Stomach smooth muscle (tissue), 2 donors: Measurements from ENCODE around the gene PSORS1C1.

Experiments
- H3K27ac ChIP-seq: one replicate; pipeline ENCODE4 v1.7.0; 2013; ENCODE audit warnings: mild to moderate bottlenecking, low read length, inconsistent platforms
- H3K27me3 ChIP-seq, 2 donors: one replicate each; pipeline ENCODE4 v1.7.0; 2013; ENCODE audit warnings: low read length in 2 of 2; ENCODE audit not compliant: insufficient read depth in 2 of 2, control insufficient read depth in 1 of 2
- H3K36me3 ChIP-seq, 2 donors: one replicate each; pipeline ENCODE4 v1.7.0; 2013; ENCODE audit warnings: low read length in 2 of 2; ENCODE audit not compliant: control insufficient read depth in 2 of 2, insufficient read depth in 2 of 2
- H3K4me1 ChIP-seq: one replicate; pipeline ENCODE4 v1.7.0; 2013; ENCODE audit warnings: low read length; ENCODE audit not compliant: control insufficient read depth, insufficient read depth
- H3K4me3 ChIP-seq, 2 donors: one replicate each; pipeline ENCODE4 v1.7.0; 2013; ENCODE audit warnings: low read length in 2 of 2
- H3K9ac ChIP-seq, 2 donors: one replicate each; pipeline ENCODE4 v1.7.0; 2013; ENCODE audit warnings: low read length in 2 of 2, mild to moderate bottlenecking in 1 of 2
- H3K9me3 ChIP-seq, 2 donors: one replicate each; pipeline ENCODE4 v1.7.0; 2013; ENCODE audit warnings: low read length in 2 of 2; ENCODE audit not compliant: control insufficient read depth in 2 of 2
- donor health status: healthy.
- donor health status: Pancreatic carcinoma.

The PSORS1C1 gene

DNA sequence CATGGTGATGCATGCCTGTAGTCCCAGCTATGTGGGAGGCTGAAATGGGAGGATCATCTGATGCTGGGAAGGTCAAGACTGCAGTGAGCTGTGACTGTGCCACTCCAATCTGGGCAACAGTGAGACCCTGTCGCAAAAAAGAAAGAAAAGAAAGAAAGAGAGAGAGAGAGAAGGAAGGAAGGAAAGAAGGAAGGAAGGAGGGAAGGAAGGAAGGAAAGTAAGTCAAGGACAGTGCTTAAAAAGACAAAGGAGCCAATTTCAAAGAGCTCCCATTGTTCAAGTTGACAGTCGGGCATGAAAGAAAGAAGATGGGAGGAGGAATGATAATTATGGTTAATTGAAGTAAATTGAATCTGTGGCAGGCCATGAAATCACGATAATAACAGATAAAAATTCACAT is 18.4 kb upstream of the PSORS1C1 start:
- no peaks in the 10 kb centered on the region for H3K9me3 ChIP-seq
- no peak overlapping the region for H3K9ac ChIP-seq
- H3K4me1 ChIP-seq: peaks cover 2% of the 10 kb centered on the region
- H3K27me3 ChIP-seq: no peaks in the 10 kb centered on the region
- no peaks in the 10 kb centered on the region for H3K36me3 ChIP-seq
- H3K4me3 ChIP-seq: no peak overlapping the region
- H3K27ac ChIP-seq: no peak overlapping the region

- Histone ChIP-seq H3K4me3 (no peak overlapping the region), H3K27me3 (no peaks in the 10 kb centered on the region), H3K9me3 (no peaks in the 10 kb centered on the region), H3K27ac (no peak overlapping the region), H3K36me3 (no peaks in the 10 kb centered on the region), H3K4me1 (peaks cover 2% of the 10 kb centered on the region), H3K9ac (no peak overlapping the region)
Observed at GRCh38 chr6:31096656-31097055, 17.9 kb upstream of the PSORS1C1 start.

DNA sequence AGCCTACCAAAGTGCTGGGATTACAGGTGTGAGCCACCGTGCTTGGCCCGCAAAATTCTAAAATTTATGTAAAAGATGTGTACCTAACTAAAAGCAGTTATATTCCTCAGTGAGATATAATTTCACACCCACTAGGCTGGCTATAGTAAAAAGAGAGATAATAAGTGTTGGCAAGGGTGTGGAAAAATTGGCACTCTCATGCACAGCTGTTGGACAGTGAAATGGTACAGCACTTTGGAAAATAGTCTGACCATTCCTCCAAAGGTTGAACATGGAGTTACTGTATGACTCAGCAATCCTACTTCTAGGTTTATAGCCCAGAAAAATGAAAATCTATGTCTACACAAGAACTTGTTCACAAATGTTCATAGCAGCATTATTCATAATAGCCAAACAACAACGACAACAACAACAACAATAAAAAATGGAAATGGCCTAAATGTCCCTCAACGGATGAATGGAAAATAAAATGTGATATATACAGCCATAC is 16.1 kb upstream of the PSORS1C1 start:
- H3K9me3 ChIP-seq: no peaks in the 10 kb centered on the region
- H3K36me3 ChIP-seq: no peaks in the 10 kb centered on the region
- H3K9ac ChIP-seq: no peak overlapping the region
- H3K27me3 ChIP-seq: no peaks in the 10 kb centered on the region
- H3K4me3 ChIP-seq: no peak overlapping the region
- no peak overlapping the region for H3K27ac ChIP-seq
- peaks cover 2% of the 10 kb centered on the region for H3K4me1 ChIP-seq

DNA sequence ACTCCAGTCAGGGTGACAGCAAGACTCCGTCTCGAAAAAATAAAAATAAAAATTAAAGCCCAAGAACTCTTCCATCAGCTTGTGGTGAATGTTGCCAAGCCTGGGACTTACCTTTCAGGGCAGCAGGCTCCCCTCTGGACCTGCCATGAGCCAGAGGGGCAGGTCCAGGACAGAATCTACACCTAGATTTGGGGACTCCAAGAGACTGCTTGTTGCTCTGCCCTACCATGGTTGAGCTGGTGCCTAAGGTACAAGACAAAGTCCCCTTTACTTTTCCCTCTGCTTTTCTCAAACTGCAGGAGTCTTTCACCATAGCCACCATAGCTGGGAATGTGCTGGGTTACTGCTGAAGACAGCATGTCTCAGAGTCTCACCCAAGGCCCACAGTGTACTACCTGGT is 11.5 kb upstream of the PSORS1C1 start:
- no peaks in the 10 kb centered on the region for H3K9me3 ChIP-seq
- no peaks in the 10 kb centered on the region for H3K4me1 ChIP-seq
- no peaks in the 10 kb centered on the region for H3K27me3 ChIP-seq
- no peak overlapping the region for H3K9ac ChIP-seq
- no peak overlapping the region for H3K4me3 ChIP-seq
- no peaks in the 10 kb centered on the region for H3K36me3 ChIP-seq
- no peak overlapping the region for H3K27ac ChIP-seq

DNA sequence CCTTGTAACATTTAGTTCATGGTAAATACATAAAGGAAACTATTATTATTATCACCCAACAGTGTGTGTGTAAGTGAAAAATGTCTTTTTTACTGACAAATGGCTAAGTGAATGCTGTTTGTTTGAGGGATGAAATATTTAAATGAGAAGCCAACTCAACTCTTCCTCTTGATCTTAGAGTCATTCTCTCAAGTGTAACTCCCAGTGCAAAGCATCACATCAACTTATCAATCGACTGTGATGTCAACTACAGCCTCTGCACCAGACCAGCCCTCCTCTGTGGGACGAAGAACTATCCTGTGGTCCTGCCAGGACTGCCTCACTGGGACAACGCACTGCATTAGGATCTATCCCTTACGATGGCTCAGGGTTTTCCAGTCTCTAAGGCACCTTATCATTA is 7.5 kb upstream of the PSORS1C1 start:
- H3K36me3 ChIP-seq: no peaks in the 10 kb centered on the region
- H3K27me3 ChIP-seq: peaks cover 2 to 3% of the 10 kb centered on the region in 2 donors
- H3K9ac ChIP-seq: no peak overlapping the region
- no peak overlapping the region for H3K4me3 ChIP-seq
- H3K4me1 ChIP-seq: no peaks in the 10 kb centered on the region
- H3K9me3 ChIP-seq: no peaks in the 10 kb centered on the region
- H3K27ac ChIP-seq: no peak overlapping the region

- Histone ChIP-seq H3K9ac (no peak overlapping the region), H3K4me1 (peaks cover 21% of the 10 kb centered on the region), H3K9me3 (no peaks in the 10 kb centered on the region), H3K4me3 (no peak overlapping the region), H3K36me3 (no peaks in the 10 kb centered on the region), H3K27me3 (peaks cover 2 to 3% of the 10 kb centered on the region in 2 donors), H3K27ac (no peak overlapping the region)
Observed at GRCh38 chr6:31110825-31111582, 3.6 kb upstream of the PSORS1C1 start.

DNA sequence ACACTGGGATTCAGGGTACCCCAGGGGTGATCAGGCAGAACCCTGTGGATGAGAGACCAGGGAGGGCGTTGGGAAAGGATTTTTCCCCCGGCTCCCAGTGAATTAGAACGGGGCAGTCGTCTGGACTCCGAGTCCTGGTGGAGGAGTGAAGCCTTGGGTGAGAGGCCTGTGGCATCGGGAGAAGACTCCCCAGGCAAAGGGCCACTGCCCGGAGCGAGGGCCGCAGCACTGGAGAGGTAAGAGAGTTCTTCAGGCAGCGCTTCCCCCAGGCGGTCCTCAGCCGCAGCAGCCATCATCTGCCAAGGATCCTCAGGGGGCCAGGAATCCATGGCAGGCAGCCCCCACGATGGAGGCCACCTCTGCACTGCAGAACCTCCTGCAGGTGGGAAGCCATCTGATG is 2.9 kb upstream of the PSORS1C1 start:
- H3K9me3 ChIP-seq: no peaks in the 10 kb centered on the region
- H3K4me3 ChIP-seq: no peak overlapping the region
- H3K9ac ChIP-seq: no peak overlapping the region
- no peak overlapping the region for H3K27ac ChIP-seq
- no peaks in the 10 kb centered on the region for H3K36me3 ChIP-seq
- peaks cover 2 to 3% of the 10 kb centered on the region in 2 donors for H3K27me3 ChIP-seq
- peaks cover 21% of the 10 kb centered on the region for H3K4me1 ChIP-seq

DNA sequence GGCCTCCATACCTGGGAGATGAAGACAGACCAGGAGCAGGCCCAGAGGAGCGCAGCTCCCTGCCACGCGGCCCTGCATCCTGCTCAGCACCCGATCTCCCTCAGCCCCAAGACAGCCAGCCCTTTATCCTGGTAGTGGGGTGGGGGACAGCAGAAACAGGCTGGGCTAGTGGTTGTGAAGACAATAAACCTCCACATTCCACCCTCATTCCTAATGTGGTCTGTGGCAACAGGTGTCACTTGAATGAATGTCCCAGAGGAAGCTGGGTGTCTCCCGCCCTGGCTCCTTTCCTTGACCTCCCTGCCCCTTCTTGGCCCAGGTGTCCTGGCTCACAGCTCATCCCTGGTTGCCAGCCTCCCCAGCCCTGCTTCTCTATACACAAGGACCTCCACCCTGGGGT is 2.1 kb upstream of the PSORS1C1 start, which contains the start of gene C6orf15:
Gene C6orf15, minus strand, starts transcription at position 98 of the 400 bp plus-strand sequence. Its CDS starts 20 bp downstream, at position 78.
- peaks cover 21% of the 10 kb centered on the region for H3K4me1 ChIP-seq
- H3K27ac ChIP-seq: no peak within 1 kb of the TSS
- H3K9me3 ChIP-seq: no peaks in the 10 kb centered on the region
- H3K4me3 ChIP-seq: no peak within 1 kb of the TSS
- no peaks in the 10 kb centered on the region for H3K36me3 ChIP-seq
- H3K27me3 ChIP-seq: peaks cover 2 to 3% of the 10 kb centered on the region in 2 donors
- no peak within 1 kb of the TSS for H3K9ac ChIP-seq

DNA sequence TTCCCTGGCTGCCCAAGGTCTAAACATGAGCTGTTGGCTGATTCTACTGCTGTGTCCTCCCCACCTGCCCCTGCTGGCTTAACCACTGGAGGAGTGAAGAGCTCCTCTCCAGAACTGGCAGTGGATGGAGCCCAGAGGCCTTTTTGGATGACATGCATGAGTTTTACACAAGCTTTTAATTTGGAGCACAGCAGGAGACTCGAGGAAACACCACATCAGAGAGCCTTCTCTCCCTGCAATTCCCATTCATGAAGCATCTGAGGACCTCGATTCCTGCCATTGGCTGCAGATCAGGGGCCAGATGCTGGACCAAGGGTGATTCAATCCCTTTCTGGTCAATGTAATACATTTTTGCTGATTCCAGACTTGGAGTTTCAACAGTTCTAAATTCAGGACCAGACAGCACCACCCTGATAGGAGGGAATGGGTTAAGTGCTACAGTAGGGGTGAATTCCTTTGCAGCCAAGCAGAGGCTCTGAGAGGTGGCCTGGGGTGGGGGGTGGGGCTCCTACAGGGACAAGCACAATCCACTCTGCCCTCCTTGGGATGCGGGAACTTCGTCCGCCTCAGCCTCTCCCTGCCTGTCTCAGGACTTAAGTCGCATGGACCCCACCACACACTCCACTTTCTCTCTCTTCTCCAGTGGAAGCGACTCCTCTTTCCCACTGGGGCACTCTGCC is 599 bp upstream of the PSORS1C1 start:
- Histone ChIP-seq H3K27ac (peak overlapping the region; percentile 31), H3K27me3 (peaks cover 2 to 3% of the 10 kb centered on the region in 2 donors), H3K4me1 (peaks cover 21% of the 10 kb centered on the region), H3K9ac (peak overlapping the region in 1 of 2 donors; percentile 21), H3K36me3 (no peaks in the 10 kb centered on the region), H3K4me3 (peak overlapping the region in 1 of 2 donors; percentile 57), H3K9me3 (no peaks in the 10 kb centered on the region)

DNA sequence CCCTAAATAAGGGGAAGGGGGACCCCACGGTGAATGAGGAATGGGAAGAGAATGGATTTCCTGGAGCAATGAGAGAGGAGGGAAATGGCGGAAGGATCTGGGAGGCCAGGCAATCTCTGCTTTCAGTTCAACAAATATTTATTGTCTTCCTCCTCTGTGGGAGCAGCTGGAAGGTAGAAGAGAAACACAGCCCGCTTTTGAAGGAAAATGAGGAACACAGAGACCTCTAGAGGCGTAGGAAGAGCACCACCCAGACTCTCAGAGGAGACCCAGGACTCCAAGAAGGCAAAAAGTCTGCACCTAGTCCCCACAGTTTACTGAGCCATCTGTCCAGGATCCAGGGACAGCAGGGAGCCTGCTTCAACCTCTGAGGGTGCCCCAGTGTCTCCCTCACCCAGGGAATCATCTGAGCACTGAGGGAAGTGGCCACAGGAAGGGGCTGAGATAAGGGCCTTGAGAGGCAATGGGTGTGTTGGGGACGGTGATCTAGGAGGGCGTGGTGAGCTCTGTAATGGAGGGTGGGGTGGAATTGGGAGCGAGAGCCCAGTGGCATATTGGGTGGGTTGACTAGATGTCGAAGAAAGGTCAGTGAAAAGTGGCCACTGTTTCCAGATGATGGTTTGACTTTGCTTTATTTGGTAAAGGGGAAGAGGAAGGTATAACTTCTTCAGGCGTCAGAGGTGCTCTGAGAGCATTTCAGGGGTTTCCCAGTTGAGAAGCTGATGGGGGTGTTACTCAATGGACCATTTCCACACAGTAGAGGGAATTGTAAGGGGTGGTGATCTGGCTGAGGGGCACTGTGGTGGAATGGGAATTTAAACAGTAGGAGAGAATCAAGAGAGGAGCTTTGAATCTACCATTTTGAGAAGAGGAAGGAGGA is 610 bp downstream of the PSORS1C1 start:
- H3K4me1 ChIP-seq: peaks cover 21% of the 10 kb centered on the region
- H3K27ac ChIP-seq: peak overlapping the region; percentile 31

More for the DNA sequence above, 610 bp downstream of the PSORS1C1 start:
- no peak overlapping the region for H3K9ac ChIP-seq
- no peaks in the 10 kb centered on the region for H3K9me3 ChIP-seq
- H3K27me3 ChIP-seq: peaks cover 0 to 2% of the 10 kb centered on the region in 2 donors
- peak overlapping the region in 1 of 2 donors; percentile 57 for H3K4me3 ChIP-seq
- no peaks in the 10 kb centered on the region for H3K36me3 ChIP-seq
